ENCODE measurements around the gene CHCHD6. TPM values are rescaled to one million over a fixed set of nuclear protein-coding genes. Genes with fewer than 3 reads are reported as not detected.

Gene CHCHD6
- total RNA-seq, 1 experiment from 2014 or later, result 29.6 TPM

DNA sequence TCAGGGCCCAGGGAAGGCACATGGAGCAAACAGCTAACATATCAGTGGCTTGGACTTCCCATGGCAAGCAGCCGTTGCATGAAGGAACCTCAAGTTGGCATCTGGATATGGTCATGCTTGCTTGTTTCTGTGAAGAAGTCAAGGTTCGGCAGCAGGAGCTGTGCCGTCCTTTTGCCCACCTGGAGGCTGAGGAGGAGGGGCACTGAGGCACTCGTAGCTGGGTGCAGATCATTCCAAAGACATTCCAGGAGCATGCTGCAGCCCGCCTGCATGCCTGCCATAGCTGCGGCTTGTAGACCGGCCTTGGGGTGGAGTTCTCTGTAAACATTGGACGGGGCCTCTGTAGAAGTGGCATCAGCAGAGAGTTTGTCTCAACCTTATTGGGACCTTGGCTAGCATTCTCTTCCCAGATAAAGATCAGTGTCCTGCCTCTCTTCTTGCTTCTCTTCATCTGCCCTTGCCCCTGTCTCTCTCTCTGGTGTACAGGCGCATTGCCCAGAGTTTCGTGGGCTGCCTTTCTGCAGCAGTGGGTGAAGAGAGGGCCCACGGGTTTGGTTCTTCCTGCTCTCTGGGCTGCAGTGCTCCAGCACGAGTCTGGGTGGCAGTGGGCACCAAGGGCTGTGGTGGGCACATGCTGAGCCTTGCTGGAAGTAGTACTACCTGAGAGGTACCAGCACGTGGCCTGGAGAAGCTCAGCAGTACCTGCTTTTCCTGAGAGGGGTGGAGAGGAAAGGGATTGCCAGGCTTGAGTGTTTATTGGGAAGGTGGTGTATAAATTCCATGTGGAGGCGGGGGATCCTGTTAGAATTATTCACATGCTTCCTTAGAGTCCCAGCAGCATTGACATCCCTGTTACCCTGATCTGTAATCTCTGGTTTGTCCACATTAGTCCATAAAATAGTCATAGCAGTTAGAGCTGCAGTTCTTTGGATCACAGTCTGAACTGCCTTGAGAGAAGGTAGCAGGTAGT is 49.4 kb downstream of the CHCHD6 start:
- peaks cover 4% of the 10 kb centered on the region for H3K36me3 Mint-ChIP-seq (ENCODE audit: insufficient read depth, unreplicated experiment)
- no TSS peak for BruUV-seq (replicated peaks)
- CTCF ChIA-PET, result interaction anchor here (0.6 to 8.9 kb wide), 53 partner anchors 10 to 1617 kb away, joined by 3 to 91 read pairs (median 5); partner anchors contain the start of gene PLXNA1
- POLR2A ChIA-PET, result interaction anchor here (0.5 to 3.5 kb wide), 22 partner anchors 9 to 704 kb away, joined by 3 to 33 read pairs (median 4); partner anchors contain the start of genes PLXNA1 and TXNRD3
- peak overlapping the region; percentile 76 for H3K27ac Mint-ChIP-seq (ENCODE audit: low read depth, unreplicated experiment)
- H3K27me3 Mint-ChIP-seq (ENCODE audit: insufficient read depth, unreplicated experiment), result no peaks in the 10 kb centered on the region
- no peak overlapping the region for H3K4me3 Mint-ChIP-seq (ENCODE audit: unreplicated experiment)
- peaks cover 33% of the 10 kb centered on the region for H3K4me1 Mint-ChIP-seq (ENCODE audit: insufficient read depth, unreplicated experiment)
- peak; percentile 80 for DNase-seq (ENCODE audit: unreplicated experiment)
- TF ChIP-seq, protein P1, sequence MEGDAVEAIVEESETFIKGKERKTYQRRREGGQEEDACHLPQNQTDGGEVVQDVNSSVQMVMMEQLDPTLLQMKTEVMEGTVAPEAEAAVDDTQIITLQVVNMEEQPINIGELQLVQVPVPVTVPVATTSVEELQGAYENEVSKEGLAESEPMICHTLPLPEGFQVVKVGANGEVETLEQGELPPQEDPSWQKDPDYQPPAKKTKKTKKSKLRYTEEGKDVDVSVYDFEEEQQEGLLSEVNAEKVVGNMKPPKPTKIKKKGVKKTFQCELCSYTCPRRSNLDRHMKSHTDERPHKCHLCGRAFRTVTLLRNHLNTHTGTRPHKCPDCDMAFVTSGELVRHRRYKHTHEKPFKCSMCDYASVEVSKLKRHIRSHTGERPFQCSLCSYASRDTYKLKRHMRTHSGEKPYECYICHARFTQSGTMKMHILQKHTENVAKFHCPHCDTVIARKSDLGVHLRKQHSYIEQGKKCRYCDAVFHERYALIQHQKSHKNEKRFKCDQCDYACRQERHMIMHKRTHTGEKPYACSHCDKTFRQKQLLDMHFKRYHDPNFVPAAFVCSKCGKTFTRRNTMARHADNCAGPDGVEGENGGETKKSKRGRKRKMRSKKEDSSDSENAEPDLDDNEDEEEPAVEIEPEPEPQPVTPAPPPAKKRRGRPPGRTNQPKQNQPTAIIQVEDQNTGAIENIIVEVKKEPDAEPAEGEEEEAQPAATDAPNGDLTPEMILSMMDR (IDR thresholded peaks at IDR 0.05; ENCODE audit: unreplicated experiment), result no peak
- intact Hi-C loops (cut with micrococcal nuclease), result loop anchor here (1.0 to 5.0 kb wide), 5 partner anchors 29 to 231 kb away; partner anchors contain the start of gene CHST13
- no peaks in the 10 kb centered on the region for H3K9me3 Mint-ChIP-seq (ENCODE audit: unreplicated experiment)

DNA sequence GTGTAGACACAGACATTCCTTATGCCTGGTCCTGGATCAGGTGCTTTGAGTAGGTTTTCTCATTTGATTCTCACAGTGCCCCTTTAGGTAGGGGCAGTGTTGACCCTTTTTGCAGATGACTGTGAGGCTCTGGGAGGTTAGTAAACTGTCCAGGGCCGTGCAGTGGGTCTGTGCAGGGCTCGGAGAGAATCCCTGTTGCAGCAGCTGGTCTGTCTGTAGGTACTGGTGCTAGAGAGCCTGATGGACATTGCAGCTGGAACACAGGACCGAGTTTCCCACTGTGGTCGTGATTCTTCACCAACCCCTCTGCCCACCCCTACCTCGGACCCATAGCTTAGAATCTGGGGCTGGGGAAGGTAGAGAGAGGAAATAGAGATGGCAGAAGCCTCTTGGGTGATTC is 51.8 kb downstream of the CHCHD6 start:
- TF ChIP-seq, protein P1 (IDR thresholded peaks at IDR 0.05; ENCODE audit: unreplicated experiment), result no peak
- Mint-ChIP-seq H3K4me3 (ENCODE audit: unreplicated experiment) (no peak overlapping the region), H3K27ac (ENCODE audit: low read depth, unreplicated experiment) (no peak overlapping the region), H3K9me3 (ENCODE audit: unreplicated experiment) (no peaks in the 10 kb centered on the region), H3K36me3 (ENCODE audit: insufficient read depth, unreplicated experiment) (no peaks in the 10 kb centered on the region), H3K4me1 (ENCODE audit: insufficient read depth, unreplicated experiment) (peaks cover 25% of the 10 kb centered on the region), H3K27me3 (ENCODE audit: insufficient read depth, unreplicated experiment) (no peaks in the 10 kb centered on the region)
- BruUV-seq (replicated peaks), result no TSS peak
- ChIA-PET CTCF (interaction anchor here (0.6 to 8.9 kb wide), 15 partner anchors 9 to 1263 kb away, joined by 3 to 91 read pairs (median 4); partner anchors contain the start of gene PLXNA1), POLR2A (interaction anchor here (1.7 kb wide), 1 partner anchor 156 kb away, joined by 4 read pairs; no protein-coding TSS in a partner anchor)
- intact Hi-C loops (cut with micrococcal nuclease), result no loop called here
- DNase-seq (ENCODE audit: unreplicated experiment), result no peak

DNA sequence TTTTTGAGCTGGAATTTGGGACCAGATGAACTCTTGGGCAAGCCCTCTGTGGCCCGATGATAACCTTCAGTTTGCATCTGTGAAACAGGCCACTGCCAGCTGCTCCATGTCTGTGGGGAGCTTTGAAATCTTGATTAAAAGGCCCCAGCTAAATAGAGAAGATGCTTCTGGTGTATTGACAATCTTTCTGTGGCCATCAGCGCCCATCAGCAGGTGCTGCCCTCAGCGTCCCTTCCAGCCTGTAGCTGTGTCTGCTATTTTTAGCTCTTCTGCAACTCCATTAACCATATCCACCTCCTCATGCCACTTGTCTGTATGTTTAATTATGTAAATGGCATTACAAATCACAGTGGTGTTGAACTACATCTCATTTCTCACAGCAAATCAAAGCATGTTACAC is 54.0 kb downstream of the CHCHD6 start:
- ChIA-PET POLR2A (interaction anchor here (1.3 kb wide), 2 partner anchors 24 to 224 kb away, joined by 3 to 7 read pairs; partner anchors contain the start of gene PLXNA1), CTCF (interaction anchor here (1.0 kb wide), 1 partner anchor 697 kb away, joined by 3 read pairs; no protein-coding TSS in a partner anchor)
- intact Hi-C loops (cut with micrococcal nuclease), result no loop called here
- Mint-ChIP-seq H3K36me3 (ENCODE audit: insufficient read depth, unreplicated experiment) (no peaks in the 10 kb centered on the region), H3K4me1 (ENCODE audit: insufficient read depth, unreplicated experiment) (peaks cover 13% of the 10 kb centered on the region), H3K27me3 (ENCODE audit: insufficient read depth, unreplicated experiment) (no peaks in the 10 kb centered on the region), H3K27ac (ENCODE audit: low read depth, unreplicated experiment) (no peak overlapping the region), H3K9me3 (ENCODE audit: unreplicated experiment) (no peaks in the 10 kb centered on the region), H3K4me3 (ENCODE audit: unreplicated experiment) (no peak overlapping the region)
- no TSS peak for BruUV-seq (replicated peaks)
- TF ChIP-seq, protein P1 (IDR thresholded peaks at IDR 0.05; ENCODE audit: unreplicated experiment), result no peak
- DNase-seq (ENCODE audit: unreplicated experiment), result no peak

DNA sequence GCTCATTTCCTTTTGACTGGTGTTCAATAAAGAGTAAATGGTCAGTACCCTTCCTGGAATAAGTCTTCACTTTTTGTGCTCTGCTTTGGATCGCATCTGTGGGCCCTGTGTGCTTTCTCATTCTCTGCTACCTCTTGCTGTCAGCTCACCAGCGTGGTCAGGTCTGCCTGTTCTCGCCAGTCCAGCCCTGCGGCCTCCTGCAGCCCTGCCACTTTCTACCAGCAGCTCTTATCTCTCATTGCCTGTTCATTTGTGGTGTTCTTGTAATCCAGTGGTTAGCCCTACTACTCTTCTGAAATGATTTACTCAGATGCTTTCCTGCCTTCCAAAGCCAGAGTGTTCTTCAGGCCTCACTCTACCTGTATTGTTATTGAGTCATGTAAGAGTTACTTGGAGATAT is 54.8 kb downstream of the CHCHD6 start:
- no peaks in the 10 kb centered on the region for H3K27me3 Mint-ChIP-seq (ENCODE audit: insufficient read depth, unreplicated experiment)
- POLR2A ChIA-PET, result interaction anchor here (1.3 kb wide), 2 partner anchors 23 to 224 kb away, joined by 3 to 7 read pairs; partner anchors contain the start of gene PLXNA1
- H3K9me3 Mint-ChIP-seq (ENCODE audit: unreplicated experiment), result no peaks in the 10 kb centered on the region
- TF ChIP-seq, protein P1 (IDR thresholded peaks at IDR 0.05; ENCODE audit: unreplicated experiment), result no peak
- CTCF ChIA-PET, result interaction anchor here (0.7 kb wide), 1 partner anchor 714 kb away, joined by 3 read pairs; no protein-coding TSS in a partner anchor
- DNase-seq (ENCODE audit: unreplicated experiment), result no peak
- H3K27ac Mint-ChIP-seq (ENCODE audit: low read depth, unreplicated experiment), result no peak overlapping the region
- intact Hi-C loops (cut with micrococcal nuclease), result no loop called here
- no TSS peak for BruUV-seq (replicated peaks)
- peaks cover 4% of the 10 kb centered on the region for H3K4me1 Mint-ChIP-seq (ENCODE audit: insufficient read depth, unreplicated experiment)
- H3K4me3 Mint-ChIP-seq (ENCODE audit: unreplicated experiment), result no peak overlapping the region
- H3K36me3 Mint-ChIP-seq (ENCODE audit: insufficient read depth, unreplicated experiment), result no peaks in the 10 kb centered on the region
